ENCODE results near the gene GOT1. TPM values are rescaled to one million over a fixed set of nuclear protein-coding genes. Genes with fewer than 3 reads are reported as not detected.

Gene GOT1
- polyA plus RNA-seq (ENCODE audit: insufficient read length in 3 of 3): 10 to 100 TPM; 87.4 to 96.9 (median 92.5) TPM

- peak; percentile 94 to 97 (median 95) for DNase-seq (ENCODE audit: low read depth in 3 of 3, low spot score in 2 of 3)
Measured at GRCh38 chr10:99430451-99431189, at the start of gene GOT1. Gene GOT1, minus strand, starts transcription at chr10:99430624. Its CDS starts 59 bp downstream, at chr10:99430565.

- DNase-seq (ENCODE audit: low read depth in 3 of 3, low spot score in 2 of 3): no peak
Measured at GRCh38 chr10:99470327-99470726, 39.9 kb upstream of the GOT1 start.

GRCh38 chr10:99467236-99467999 is 37.0 kb upstream of the GOT1 start:
- DNase-seq (ENCODE audit: low read depth in 3 of 3, low spot score in 2 of 3): no peak

- DNase-seq (ENCODE audit: low read depth in 3 of 3, low spot score in 2 of 3): no peak
Measured at GRCh38 chr10:99466632-99467223, 36.3 kb upstream of the GOT1 start.

GRCh38 chr10:99461230-99461629 is 30.8 kb upstream of the GOT1 start:
- no peak for DNase-seq (ENCODE audit: low read depth in 3 of 3, low spot score in 2 of 3)

GRCh38 chr10:99460070-99460469 is 29.6 kb upstream of the GOT1 start:
- no peak for DNase-seq (ENCODE audit: low read depth in 3 of 3, low spot score in 2 of 3)

- no peak for DNase-seq (ENCODE audit: low read depth in 3 of 3, low spot score in 2 of 3)
Measured at GRCh38 chr10:99459217-99459616, 28.8 kb upstream of the GOT1 start.

- DNase-seq (ENCODE audit: low read depth in 3 of 3, low spot score in 2 of 3): no peak
Measured at GRCh38 chr10:99457813-99458212, 27.4 kb upstream of the GOT1 start.

GRCh38 chr10:99456931-99457288 is 26.5 kb upstream of the GOT1 start:
- DNase-seq (ENCODE audit: low read depth in 3 of 3, low spot score in 2 of 3): no peak

GRCh38 chr10:99456207-99456930 is 25.9 kb upstream of the GOT1 start:
- DNase-seq (ENCODE audit: low read depth in 3 of 3, low spot score in 2 of 3): no peak

GRCh38 chr10:99451981-99452380 is 21.6 kb upstream of the GOT1 start:
- no peak for DNase-seq (ENCODE audit: low read depth in 3 of 3, low spot score in 2 of 3)

GRCh38 chr10:99451499-99451788 is 21.0 kb upstream of the GOT1 start:
- no peak for DNase-seq (ENCODE audit: low read depth in 3 of 3, low spot score in 2 of 3)

GRCh38 chr10:99450624-99451498 is 20.4 kb upstream of the GOT1 start:
- DNase-seq (ENCODE audit: low read depth in 3 of 3, low spot score in 2 of 3): no peak

- DNase-seq (ENCODE audit: low read depth in 3 of 3, low spot score in 2 of 3): no peak
Measured at GRCh38 chr10:99450156-99450555, 19.7 kb upstream of the GOT1 start.

GRCh38 chr10:99449023-99449422 is 18.6 kb upstream of the GOT1 start:
- no peak for DNase-seq (ENCODE audit: low read depth in 3 of 3, low spot score in 2 of 3)

- DNase-seq (ENCODE audit: low read depth in 3 of 3, low spot score in 2 of 3): no peak
Measured at GRCh38 chr10:99444383-99445045, 14.1 kb upstream of the GOT1 start.

- no peak for DNase-seq (ENCODE audit: low read depth in 3 of 3, low spot score in 2 of 3)
Measured at GRCh38 chr10:99443500-99443899, 13.1 kb upstream of the GOT1 start.

- DNase-seq (ENCODE audit: low read depth in 3 of 3, low spot score in 2 of 3): no peak
Measured at GRCh38 chr10:99442394-99442793, 12.0 kb upstream of the GOT1 start.

GRCh38 chr10:99438890-99439289 is 8.5 kb upstream of the GOT1 start:
- DNase-seq (ENCODE audit: low read depth in 3 of 3, low spot score in 2 of 3): no peak

Data from right renal cortex interstitium (tissue), 3 donors.